ENCODE measurements around the gene TTPAL.

TTPAL gene

GRCh38 chr20:44431502-44432234 lies 44.0 kb upstream of the TTPAL start:
- Histone ChIP-seq H3K27ac (ENCODE audit: low read length) (no peak overlapping the region), H3K4me1 (ENCODE audit: control insufficient read depth, insufficient read depth, low read length) (no peaks in the 10 kb centered on the region), H3K9ac (ENCODE audit: low read length in 2 of 2) (no peak overlapping the region)

GRCh38 chr20:44432618-44433577 lies 42.8 kb upstream of the TTPAL start:
- Histone ChIP-seq H3K27me3 (ENCODE audit: control insufficient read depth in 1 of 2, insufficient read depth in 2 of 2, low read length in 2 of 2) (peaks cover 0 to 21% of the 10 kb centered on the region in 2 donors), H3K4me3 (ENCODE audit: low read length in 2 of 2) (no peak overlapping the region), H3K27ac (ENCODE audit: low read length) (no peak overlapping the region), H3K9me3 (ENCODE audit: control insufficient read depth in 2 of 2, low read length in 2 of 2) (no peaks in the 10 kb centered on the region), H3K36me3 (ENCODE audit: control insufficient read depth in 2 of 2, insufficient read depth in 2 of 2, low read length in 2 of 2) (no peaks in the 10 kb centered on the region), H3K9ac (ENCODE audit: low read length in 2 of 2) (no peak overlapping the region), H3K4me1 (ENCODE audit: control insufficient read depth, insufficient read depth, low read length) (no peaks in the 10 kb centered on the region)

More at GRCh38 chr20:44431502-44432234, 44.0 kb upstream of the TTPAL start:
- H3K4me3 ChIP-seq (ENCODE audit: low read length in 2 of 2): no peak overlapping the region
- H3K27me3 ChIP-seq (ENCODE audit: control insufficient read depth in 1 of 2, insufficient read depth in 2 of 2, low read length in 2 of 2): peaks cover 0 to 21% of the 10 kb centered on the region in 2 donors
- no peaks in the 10 kb centered on the region for H3K9me3 ChIP-seq (ENCODE audit: control insufficient read depth in 2 of 2, low read length in 2 of 2)
- no peaks in the 10 kb centered on the region for H3K36me3 ChIP-seq (ENCODE audit: control insufficient read depth in 2 of 2, insufficient read depth in 2 of 2, low read length in 2 of 2)

GRCh38 chr20:44433751-44434538 lies 41.7 kb upstream of the TTPAL start:
- peaks cover 0 to 17% of the 10 kb centered on the region in 2 donors for H3K27me3 ChIP-seq (ENCODE audit: control insufficient read depth in 1 of 2, insufficient read depth in 2 of 2, low read length in 2 of 2)
- no peaks in the 10 kb centered on the region for H3K4me1 ChIP-seq (ENCODE audit: control insufficient read depth, insufficient read depth, low read length)
- no peaks in the 10 kb centered on the region for H3K36me3 ChIP-seq (ENCODE audit: control insufficient read depth in 2 of 2, insufficient read depth in 2 of 2, low read length in 2 of 2)
- H3K9me3 ChIP-seq (ENCODE audit: control insufficient read depth in 2 of 2, low read length in 2 of 2): no peaks in the 10 kb centered on the region
- H3K9ac ChIP-seq (ENCODE audit: low read length in 2 of 2): no peak overlapping the region
- H3K27ac ChIP-seq (ENCODE audit: low read length): no peak overlapping the region
- H3K4me3 ChIP-seq (ENCODE audit: low read length in 2 of 2): no peak overlapping the region

GRCh38 chr20:44435630-44436335 lies 39.9 kb upstream of the TTPAL start:
- Histone ChIP-seq H3K4me3 (ENCODE audit: low read length in 2 of 2) (no peak overlapping the region), H3K9me3 (ENCODE audit: control insufficient read depth in 2 of 2, low read length in 2 of 2) (no peaks in the 10 kb centered on the region), H3K27me3 (ENCODE audit: control insufficient read depth in 1 of 2, insufficient read depth in 2 of 2, low read length in 2 of 2) (peaks cover 0 to 9% of the 10 kb centered on the region in 2 donors), H3K27ac (ENCODE audit: low read length) (no peak overlapping the region), H3K9ac (ENCODE audit: low read length in 2 of 2) (no peak overlapping the region), H3K4me1 (ENCODE audit: control insufficient read depth, insufficient read depth, low read length) (no peaks in the 10 kb centered on the region), H3K36me3 (ENCODE audit: control insufficient read depth in 2 of 2, insufficient read depth in 2 of 2, low read length in 2 of 2) (no peaks in the 10 kb centered on the region)

GRCh38 chr20:44436393-44436792 lies 39.3 kb upstream of the TTPAL start:
- Histone ChIP-seq H3K4me1 (ENCODE audit: control insufficient read depth, insufficient read depth, low read length) (no peaks in the 10 kb centered on the region), H3K9ac (ENCODE audit: low read length in 2 of 2) (no peak overlapping the region), H3K27me3 (ENCODE audit: control insufficient read depth in 1 of 2, insufficient read depth in 2 of 2, low read length in 2 of 2) (peaks cover 0 to 9% of the 10 kb centered on the region in 2 donors), H3K4me3 (ENCODE audit: low read length in 2 of 2) (no peak overlapping the region), H3K27ac (ENCODE audit: low read length) (no peak overlapping the region), H3K36me3 (ENCODE audit: control insufficient read depth in 2 of 2, insufficient read depth in 2 of 2, low read length in 2 of 2) (no peaks in the 10 kb centered on the region), H3K9me3 (ENCODE audit: control insufficient read depth in 2 of 2, low read length in 2 of 2) (no peaks in the 10 kb centered on the region)

- Histone ChIP-seq H3K4me3 (ENCODE audit: low read length in 2 of 2) (no peak overlapping the region), H3K27ac (ENCODE audit: low read length) (no peak overlapping the region), H3K36me3 (ENCODE audit: control insufficient read depth in 2 of 2, insufficient read depth in 2 of 2, low read length in 2 of 2) (no peaks in the 10 kb centered on the region), H3K9ac (ENCODE audit: low read length in 2 of 2) (no peak overlapping the region), H3K9me3 (ENCODE audit: control insufficient read depth in 2 of 2, low read length in 2 of 2) (no peaks in the 10 kb centered on the region), H3K4me1 (ENCODE audit: control insufficient read depth, insufficient read depth, low read length) (no peaks in the 10 kb centered on the region), H3K27me3 (ENCODE audit: control insufficient read depth in 1 of 2, insufficient read depth in 2 of 2, low read length in 2 of 2) (peaks cover 0 to 11% of the 10 kb centered on the region in 2 donors)
Measured at GRCh38 chr20:44437497-44437896, 38.2 kb upstream of the TTPAL start.

- no peaks in the 10 kb centered on the region for H3K4me1 ChIP-seq (ENCODE audit: control insufficient read depth, insufficient read depth, low read length)
- no peak overlapping the region for H3K27ac ChIP-seq (ENCODE audit: low read length)
Measured at GRCh38 chr20:44438782-44439181, 36.9 kb upstream of the TTPAL start.

GRCh38 chr20:44439318-44439717 lies 36.4 kb upstream of the TTPAL start:
- Histone ChIP-seq H3K36me3 (ENCODE audit: control insufficient read depth in 2 of 2, insufficient read depth in 2 of 2, low read length in 2 of 2) (no peaks in the 10 kb centered on the region), H3K9me3 (ENCODE audit: control insufficient read depth in 2 of 2, low read length in 2 of 2) (no peaks in the 10 kb centered on the region), H3K27me3 (ENCODE audit: control insufficient read depth in 1 of 2, insufficient read depth in 2 of 2, low read length in 2 of 2) (peaks cover 0 to 6% of the 10 kb centered on the region in 2 donors), H3K9ac (ENCODE audit: low read length in 2 of 2) (no peak overlapping the region), H3K27ac (ENCODE audit: low read length) (no peak overlapping the region), H3K4me3 (ENCODE audit: low read length in 2 of 2) (no peak overlapping the region), H3K4me1 (ENCODE audit: control insufficient read depth, insufficient read depth, low read length) (no peaks in the 10 kb centered on the region)

More at GRCh38 chr20:44438782-44439181, 36.9 kb upstream of the TTPAL start:
- peaks cover 0 to 10% of the 10 kb centered on the region in 2 donors for H3K27me3 ChIP-seq (ENCODE audit: control insufficient read depth in 1 of 2, insufficient read depth in 2 of 2, low read length in 2 of 2)
- no peaks in the 10 kb centered on the region for H3K9me3 ChIP-seq (ENCODE audit: control insufficient read depth in 2 of 2, low read length in 2 of 2)
- no peak overlapping the region for H3K4me3 ChIP-seq (ENCODE audit: low read length in 2 of 2)
- H3K9ac ChIP-seq (ENCODE audit: low read length in 2 of 2): no peak overlapping the region
- no peaks in the 10 kb centered on the region for H3K36me3 ChIP-seq (ENCODE audit: control insufficient read depth in 2 of 2, insufficient read depth in 2 of 2, low read length in 2 of 2)

GRCh38 chr20:44442298-44443070 lies 33.2 kb upstream of the TTPAL start:
- no peaks in the 10 kb centered on the region for H3K36me3 ChIP-seq (ENCODE audit: control insufficient read depth in 2 of 2, insufficient read depth in 2 of 2, low read length in 2 of 2)
- no peak overlapping the region for H3K27ac ChIP-seq (ENCODE audit: low read length)
- H3K4me1 ChIP-seq (ENCODE audit: control insufficient read depth, insufficient read depth, low read length): no peaks in the 10 kb centered on the region
- no peak overlapping the region for H3K4me3 ChIP-seq (ENCODE audit: low read length in 2 of 2)
- H3K27me3 ChIP-seq (ENCODE audit: control insufficient read depth in 1 of 2, insufficient read depth in 2 of 2, low read length in 2 of 2): peaks cover 0 to 6% of the 10 kb centered on the region in 2 donors
- no peak overlapping the region for H3K9ac ChIP-seq (ENCODE audit: low read length in 2 of 2)
- H3K9me3 ChIP-seq (ENCODE audit: control insufficient read depth in 2 of 2, low read length in 2 of 2): peaks cover 0 to 8% of the 10 kb centered on the region in 2 donors
